GM18867 (cell line): ENCODE results near the gene IDUA.
"Not testable (repeated sequence)": the region's sequence is repeated elsewhere in the genome, so short reads cannot be mapped to it uniquely, and the experiment has no call there.

Experiments used
- ATAC-seq: cut with Tn5 transposase; IDR thresholded peaks from one replicate; pipeline ENCODE4 v1.9.1; 2021; ENCODE audit warnings: mild to moderate bottlenecking, moderate library complexity; ENCODE audit not compliant: unreplicated experiment

IDUA gene

DNA sequence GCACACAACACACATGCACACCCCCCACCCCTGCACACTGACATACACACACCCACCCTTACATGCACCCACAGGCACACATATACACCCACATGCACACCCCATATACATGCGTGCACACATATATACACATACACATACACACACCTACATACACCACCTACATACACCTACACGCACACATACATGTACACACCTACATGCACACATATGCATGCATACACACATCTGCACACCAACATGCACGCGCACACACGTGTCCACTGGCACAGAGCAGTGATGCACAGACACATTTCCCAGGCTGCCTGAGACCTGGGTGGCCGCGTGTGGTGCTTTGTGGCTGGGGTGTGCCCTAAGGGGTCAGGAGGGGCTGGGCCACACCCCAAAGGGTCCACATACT lies 56.3 kb downstream of the IDUA start:
- no peak for ATAC-seq

DNA sequence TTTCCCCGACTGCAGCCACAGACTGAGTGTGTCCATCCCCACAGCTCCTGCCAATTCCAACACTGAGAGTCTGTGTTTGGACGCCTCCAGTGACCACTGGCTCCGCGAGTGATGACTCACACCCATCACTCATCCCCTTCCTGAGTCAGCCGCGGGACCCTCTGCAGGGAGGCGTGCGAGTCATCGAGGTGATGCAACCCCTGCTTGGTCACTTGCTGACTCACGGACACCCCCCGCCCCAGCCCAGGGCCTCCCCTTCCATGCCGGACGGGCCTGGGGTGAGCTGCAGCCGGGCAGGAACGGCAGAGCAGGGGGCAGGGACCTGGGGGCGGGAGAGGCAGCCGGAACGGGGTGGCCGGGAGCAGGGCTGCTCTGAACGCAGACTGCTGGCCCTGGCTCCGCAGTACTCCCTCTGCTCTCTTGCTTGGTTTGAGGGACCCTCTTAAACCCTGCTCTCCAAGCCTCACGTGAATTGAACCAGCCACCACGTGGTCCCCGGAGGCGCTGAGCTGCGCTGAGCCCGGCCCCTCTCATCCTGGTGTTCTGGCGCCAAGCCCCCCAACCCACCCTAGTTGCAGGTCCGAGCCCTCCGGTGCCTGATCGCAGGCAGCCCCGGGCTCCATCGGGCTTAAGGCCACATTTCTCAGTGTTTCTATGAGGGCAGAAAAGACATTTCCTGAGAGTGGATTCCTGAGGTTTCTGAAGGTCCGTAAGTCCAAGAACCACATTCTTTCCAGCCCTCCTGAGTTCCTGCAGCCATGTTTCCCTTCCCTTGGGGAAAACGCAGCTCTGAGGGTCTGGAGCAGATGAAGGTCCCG lies 57.0 kb downstream of the IDUA start:
- no peak for ATAC-seq

DNA sequence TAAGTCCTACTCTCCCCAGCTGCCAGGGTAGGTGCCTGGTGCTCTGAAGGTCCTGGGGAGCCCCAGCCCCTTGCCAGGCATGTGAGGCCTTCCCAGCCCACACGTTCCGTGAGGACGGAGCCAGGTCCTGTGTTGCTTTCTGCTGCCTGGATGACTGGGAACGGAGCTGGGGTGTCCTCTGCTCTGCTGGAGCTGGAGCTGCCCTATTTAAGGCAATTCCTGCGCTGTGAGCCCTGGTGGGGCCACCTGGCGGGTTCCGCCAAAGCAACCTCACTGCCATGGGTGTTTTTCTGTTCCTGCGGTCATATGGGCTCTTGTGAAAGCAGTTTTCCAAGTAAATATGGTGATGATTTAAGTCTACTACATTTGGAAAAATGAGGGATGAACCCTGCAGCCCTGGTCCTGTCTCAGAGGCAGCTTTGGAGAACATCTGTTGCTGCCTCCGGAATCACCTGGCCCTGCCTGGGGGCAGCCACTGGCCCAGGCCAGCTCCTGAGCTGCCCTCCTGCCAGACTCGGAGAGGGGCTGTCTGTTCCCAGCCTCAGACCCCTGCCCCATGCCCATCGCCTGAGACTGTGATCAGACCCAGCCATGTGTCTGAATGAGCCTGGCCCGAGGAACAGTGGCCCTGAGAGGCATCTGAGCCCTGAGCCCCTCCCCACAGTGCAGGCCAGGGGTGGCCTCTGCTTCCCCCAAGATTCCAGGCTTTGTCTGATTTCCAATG lies 57.8 kb downstream of the IDUA start:
- no peak for ATAC-seq

DNA sequence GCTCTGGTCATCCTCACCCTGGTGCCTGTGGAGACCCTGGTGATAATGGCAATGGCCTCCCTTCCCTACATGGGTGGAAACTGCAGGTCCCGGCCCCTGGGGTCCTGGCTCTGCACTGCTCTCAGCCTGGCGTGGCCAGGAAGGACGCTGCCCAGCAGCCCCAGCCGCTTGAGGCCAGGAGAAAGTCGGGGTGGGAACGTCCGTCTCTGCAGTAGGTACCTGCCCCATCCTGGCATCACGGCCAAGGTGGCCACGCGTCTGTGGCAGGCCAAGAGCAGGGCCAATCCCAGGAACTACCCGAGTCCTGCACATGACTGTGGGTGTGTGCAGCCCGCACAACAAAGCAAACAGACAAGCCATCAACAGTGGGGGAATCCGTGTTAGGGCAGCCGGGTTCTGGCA lies 58.4 kb downstream of the IDUA start:
- ATAC-seq, result no peak

DNA sequence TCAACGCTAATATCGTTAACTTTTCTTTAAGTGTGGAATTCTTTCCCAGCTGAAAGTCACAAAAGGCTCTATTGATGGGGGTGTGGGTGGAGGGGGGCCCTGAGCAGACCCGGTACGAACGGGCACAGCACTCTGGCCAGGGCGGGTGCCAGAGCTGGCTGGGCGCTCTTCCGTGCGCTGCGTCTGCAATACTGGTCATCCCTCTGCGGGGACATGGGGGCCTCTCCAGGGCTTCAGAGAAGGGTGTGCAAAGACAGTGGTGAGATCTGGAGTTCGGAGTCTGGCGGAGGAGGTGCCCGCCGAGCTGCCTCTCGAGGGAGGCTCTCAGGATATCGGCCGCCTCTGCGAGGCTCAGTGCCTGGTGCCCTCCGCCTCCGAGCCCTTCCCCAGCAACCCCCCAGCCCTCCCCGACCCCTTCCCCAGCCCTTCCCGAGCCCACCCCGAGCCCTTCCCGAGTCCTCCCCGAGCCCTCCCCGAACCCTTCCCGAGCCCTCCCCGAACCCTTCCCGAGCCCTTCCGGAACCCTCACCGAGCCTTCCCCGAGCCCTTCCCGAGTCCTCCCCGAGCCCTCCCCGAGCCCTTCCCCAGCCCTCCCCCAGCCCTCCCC lies 58.9 kb downstream of the IDUA start:
- ATAC-seq, result no peak

DNA sequence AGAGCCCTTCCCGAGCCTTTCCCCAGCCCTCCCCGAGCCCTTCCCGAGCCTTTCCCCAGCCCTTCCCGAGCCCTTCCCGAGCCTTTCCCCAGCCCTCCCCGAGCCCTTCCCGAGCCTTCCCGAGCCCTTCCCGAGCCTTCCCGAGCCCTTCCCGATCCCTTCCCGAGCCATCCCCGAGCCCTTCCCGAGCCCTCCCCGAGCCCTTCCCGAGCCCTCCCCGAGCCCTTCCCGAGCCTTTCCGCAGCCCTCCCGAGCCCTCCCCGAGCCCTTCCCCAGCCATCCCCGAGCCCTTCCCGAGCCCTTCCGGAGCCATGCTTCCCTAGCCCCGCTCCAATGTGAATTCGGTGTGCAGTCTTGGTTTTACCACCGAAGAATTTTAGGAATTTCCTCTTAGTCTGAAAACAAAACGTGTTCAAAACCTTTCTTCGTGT lies 59.8 kb downstream of the IDUA start:
- ATAC-seq, result not testable (repeated sequence)

DNA sequence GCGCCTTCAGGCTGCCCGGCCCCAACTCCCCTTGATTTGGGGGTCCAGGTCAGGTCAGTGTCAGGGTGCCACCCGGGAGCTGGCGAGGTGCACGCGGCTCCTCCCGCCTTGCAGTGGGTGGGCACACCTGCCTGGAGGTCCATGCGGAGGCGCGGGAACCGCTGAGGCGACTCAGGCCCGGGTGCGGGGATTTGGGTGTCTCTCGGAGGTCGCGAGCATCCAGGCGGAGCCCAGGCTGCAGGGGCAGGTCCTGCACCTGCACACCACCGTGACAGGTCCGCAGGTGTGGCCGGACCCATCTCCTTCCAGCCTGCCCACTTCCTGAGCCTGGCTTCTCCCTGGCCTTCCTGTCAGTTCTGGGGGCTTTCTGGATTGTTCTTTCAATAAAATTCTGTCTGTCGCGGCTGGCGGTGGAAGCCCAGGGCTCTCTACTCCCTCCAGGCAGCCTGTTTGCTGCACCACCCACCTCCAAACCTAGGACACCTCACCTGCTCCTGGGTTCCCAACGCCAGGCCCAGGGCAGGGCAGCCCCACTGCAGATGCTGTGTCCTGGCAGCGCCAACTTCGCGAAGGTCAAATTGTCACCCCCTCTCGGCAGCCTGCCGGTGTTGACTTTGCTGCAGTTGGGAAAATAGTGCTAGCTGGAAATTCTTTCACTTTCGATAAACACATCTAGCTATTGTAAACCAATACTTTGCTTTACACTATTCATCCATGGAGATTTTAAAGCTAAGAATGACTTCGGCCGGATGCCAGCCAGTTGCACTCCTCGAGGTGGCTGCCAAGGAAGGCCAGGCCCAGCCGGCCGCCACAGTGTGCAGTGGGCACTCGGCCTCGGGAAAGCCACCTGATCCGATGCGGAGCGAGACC lies 60.5 kb downstream of the IDUA start:
- no peak for ATAC-seq

DNA sequence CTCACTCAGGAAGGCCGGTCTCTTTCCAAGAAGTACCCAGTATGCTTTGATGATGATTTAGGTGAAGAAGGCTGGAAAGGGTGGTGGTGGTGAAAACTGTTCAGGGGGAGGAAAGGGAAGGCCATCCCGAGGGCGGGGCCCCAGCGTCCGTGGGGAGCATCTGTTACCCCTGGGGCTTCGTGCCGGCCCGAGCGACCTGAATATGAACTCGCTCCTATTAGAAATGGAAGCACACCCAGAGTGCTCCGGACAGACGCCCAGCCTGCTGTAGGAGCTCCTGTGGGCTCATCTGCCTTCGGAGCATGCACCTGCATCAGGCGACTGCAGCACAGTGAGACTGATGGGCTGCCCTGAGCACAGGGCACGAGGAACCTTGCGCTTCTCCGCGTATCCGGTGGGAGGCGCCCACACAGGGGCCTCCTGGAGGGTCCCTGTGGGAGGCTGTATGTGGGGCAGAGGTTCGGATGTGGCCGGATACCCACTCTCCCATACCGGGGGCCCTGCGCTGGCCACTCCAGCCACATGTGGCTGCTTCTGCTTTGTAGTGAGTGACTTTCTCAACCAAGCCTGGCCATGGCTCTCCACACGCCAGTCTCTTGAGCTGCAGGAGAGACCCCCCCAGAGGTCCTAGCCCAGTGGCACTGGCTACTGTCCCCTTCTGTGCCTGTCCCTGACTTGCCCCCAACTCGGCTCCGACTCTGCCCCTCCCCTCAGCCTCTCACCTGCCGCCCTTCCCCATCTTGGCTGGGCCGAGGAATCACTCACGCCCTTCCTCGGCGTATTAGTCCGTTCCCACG lies 61.3 kb downstream of the IDUA start:
- no peak for ATAC-seq

DNA sequence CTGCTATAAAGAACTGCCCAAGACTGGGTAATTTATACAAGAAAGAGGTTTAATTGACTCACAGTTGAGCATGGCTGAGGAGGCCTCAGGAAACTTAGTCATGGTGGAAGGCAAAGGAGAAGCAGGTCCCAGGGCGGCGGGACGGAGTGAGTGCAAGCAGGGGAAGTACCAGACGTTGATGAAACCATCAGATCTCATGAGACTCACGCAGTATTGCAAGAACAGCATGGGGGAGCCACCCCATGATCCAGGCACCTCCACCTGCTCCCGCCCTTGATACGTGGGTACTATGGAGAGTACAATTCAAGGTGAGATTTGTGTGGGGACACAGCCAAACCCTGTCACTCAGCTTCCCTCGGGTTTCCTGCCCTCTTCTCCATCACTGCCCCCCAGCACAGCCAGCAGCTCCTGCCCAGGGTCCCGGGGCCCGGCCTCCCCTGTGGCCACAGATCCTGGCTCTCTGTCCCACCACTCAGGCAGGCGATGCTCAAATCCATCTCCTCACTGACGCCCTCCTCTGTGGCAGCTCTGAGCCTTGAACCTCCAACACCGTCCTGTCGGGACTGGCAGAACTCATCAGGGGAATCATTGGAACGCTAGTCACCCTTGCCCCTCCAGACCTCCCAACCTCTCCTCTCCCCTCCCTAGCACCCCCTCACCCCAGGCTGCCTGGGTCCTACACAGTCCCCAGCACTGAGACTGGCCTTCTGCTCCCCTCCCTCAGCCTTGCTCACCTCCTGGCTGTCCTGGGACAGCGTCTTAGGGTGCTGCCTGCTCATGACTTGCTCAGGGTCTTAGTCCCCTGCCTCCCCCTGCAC lies 62.1 kb downstream of the IDUA start:
- ATAC-seq, result no peak

DNA sequence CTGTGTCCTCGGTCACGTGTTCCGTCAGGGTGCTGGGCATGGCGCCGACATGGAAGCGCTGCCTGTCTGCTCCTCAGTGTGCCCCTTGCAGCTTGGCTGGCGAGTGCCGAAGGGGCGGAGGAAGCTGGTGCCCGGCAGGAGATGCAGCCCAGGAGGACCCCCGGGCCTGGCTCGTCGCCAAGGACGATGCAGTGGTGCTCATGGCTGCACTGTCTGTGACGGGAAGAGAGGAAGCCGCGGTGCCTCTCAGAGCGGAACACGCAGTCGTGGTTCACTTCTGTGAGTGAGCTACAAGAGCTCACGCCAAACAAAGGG lies 62.7 kb downstream of the IDUA start:
- ATAC-seq, result no peak

DNA sequence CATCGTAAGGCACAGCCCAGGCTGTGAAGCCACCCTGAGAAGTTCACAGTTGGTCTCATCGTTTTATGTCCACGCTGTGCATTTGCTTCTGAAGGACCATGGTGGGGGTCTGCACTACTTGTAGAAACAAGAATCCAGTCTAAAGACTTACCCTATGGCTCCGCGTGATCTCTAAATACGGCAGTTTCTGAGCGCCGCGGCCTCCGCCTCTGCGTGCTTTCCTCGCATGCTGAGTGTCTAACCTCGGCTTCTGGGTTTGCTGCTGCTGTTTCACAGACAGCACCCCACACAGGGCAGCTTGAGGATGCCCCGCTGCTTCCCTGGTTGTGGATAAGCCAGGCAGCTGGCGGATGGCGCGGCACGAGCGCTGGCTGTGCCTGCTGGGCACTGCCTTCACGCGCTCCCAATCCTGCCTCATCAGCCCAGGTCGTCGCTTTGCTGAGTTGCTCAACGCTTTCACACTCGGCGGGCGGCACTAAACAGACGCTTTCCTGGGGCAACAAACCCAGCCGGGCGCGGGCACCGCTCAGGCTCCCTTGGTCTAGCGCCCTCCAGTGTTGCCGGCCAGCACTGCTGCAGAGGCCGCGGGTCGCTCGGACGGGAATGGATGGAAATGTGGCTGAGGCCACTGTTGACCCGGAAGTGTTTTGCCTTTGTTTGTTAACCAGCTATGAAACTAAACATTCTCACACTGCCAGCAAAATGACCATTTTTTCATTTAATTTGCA lies 63.8 kb downstream of the IDUA start:
- ATAC-seq, result no peak

DNA sequence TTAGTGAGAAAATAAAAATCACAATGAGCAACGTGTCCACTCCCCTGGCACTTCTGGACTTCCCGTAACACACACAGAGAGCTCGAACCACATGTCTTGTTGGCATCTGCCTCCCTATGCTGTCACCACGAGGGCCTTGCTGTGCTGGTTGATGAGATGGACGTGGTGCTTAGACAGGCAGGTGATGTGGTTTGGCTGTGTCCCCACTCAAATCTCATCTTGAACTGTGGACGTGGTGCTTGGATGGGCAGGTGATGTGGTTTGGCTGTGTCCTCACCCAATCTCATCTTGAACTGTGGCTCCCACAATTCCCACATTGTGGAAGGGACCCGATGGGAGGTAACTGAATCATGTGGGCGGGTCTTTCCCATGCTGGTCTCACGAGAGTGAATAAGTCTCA lies 64.6 kb downstream of the IDUA start:
- no peak for ATAC-seq

DNA sequence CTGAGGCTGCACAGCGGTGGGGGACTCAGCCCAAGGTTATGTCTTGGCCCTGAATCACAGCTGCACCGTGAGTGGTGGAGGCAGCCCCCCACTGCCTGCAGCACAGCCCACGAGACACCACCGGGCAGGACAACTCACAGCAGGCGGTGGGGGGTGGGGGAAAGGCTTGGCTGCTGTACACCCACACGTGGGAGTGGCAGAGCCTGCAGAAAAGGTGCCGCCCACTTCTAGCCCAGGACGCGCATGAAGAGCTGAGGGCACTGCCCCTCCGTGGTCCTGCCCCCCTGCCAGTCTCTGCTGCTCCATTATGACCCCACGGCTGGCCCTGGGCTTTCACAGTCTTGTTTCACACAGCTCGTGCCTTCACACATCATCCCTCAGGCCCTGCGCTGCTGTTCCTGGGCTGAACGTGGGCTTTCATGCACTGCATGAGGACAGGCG lies 65.4 kb downstream of the IDUA start:
- ATAC-seq, result no peak

DNA sequence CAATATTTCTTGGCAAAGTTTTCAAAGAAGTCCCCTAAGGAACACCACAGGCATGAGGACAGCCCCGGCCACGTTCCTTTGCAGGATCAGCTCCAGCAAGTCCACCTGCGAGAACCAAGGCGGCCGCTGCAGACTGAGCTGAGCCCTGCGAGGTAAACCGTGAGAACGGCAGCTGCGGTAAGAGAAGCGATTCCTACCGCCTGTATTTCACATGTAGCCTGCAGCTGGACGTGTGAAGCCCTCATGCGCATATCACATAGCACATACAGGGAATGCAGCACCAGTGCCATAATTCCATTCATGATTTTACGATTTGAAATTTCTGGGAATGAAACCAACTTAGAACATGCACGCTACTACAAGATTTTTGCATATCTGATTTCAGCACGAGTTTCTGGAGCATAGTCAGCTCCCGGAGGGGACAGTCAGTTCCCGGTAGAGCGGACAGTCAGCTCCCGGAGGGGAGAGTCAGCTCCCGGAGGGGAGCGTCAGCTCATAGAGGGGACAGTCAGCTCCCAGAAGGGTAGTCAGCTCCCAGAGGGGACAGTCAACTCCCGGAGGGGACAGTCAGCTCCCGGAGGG lies 66.3 kb downstream of the IDUA start:
- ATAC-seq, result no peak

DNA sequence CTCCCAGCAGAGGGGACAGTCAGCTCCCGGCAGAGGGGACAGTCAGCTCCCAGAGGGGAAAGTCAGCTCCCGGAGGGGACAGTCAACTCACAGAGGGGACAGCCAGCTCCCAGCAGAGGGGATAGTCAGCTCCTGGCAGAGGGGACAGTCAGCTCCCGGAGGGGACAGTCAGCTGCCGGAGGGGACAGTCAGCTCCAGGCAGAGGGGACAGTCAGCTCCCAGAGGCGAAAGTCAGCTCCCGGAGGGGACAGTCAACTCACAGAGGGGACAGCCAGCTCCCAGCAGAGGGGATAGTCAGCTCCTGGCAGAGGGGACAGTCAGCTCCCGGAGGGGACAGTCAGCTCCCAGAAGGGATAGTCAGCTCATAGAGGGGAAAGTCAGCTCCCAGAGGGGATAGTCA lies 67.0 kb downstream of the IDUA start:
- not testable (repeated sequence) for ATAC-seq
